K562 (cell line): ENCODE results near the gene MED22. TPM values are rescaled to one million over a fixed set of nuclear protein-coding genes. Genes with fewer than 3 reads are reported as not detected.
A peak's percentile ranks its signal among the peaks of the same experiment; 100 is the strongest.

Experiments
- CBX1 ChIP-seq: sonication (generic); IDR thresholded peaks from 2 replicates; pipeline ENCODE4 v1.6.1; 2016; ENCODE audit warnings: antibody characterized with exemption, low read depth, mild to moderate bottlenecking
- FIP1L1 ChIP-seq: fragments of 200-400 bp; formaldehyde crosslinking; IDR thresholded peaks from 2 replicates; pipeline ENCODE4 v1.6.1; 2018; ENCODE audit warnings: mild to moderate bottlenecking, low read depth, low read length; ENCODE audit not compliant: poor library complexity, severe bottlenecking
- HNRNPK ChIP-seq: fragments of 200-400 bp; formaldehyde crosslinking; IDR thresholded peaks from one replicate; pipeline ENCODE4 v1.6.1; 2018; ENCODE audit warnings: mild to moderate bottlenecking, low read depth, low read length; ENCODE audit not compliant: poor library complexity, severe bottlenecking
- KLF10 ChIP-seq: fragments of 250-450 bp; sonication (Bioruptor Pico); IDR thresholded peaks from 2 replicates; pipeline ENCODE4 v1.6.1; 2021; ENCODE audit warnings: matching md5 sums
- LARP7 ChIP-seq: fragments of 450-650 bp; IDR thresholded peaks from 2 replicates; pipeline ENCODE4 v1.6.1; 2016
- MCM5 ChIP-seq: fragments of 450-650 bp; IDR thresholded peaks from 2 replicates; pipeline ENCODE4 v1.6.1; 2016; ENCODE audit warnings: low read depth
- MYNN ChIP-seq, 2 experiments: sonication (generic); formaldehyde crosslinking in 1 of 2; IDR thresholded peaks; 2 replicates each; pipeline versions ENCODE4 v1.5.0 to v1.6.1; 2016 to 2020; ENCODE audit warnings: antibody characterized with exemption in 1 of 2, missing genetic modification reagents in 1 of 2
- RBBP5 ChIP-seq: fragments of 200-600 bp; sonication (generic); IDR thresholded peaks from 2 replicates; pipeline ENCODE4 v1.6.1; 2012; ENCODE audit warnings: borderline replicate concordance, mild to moderate bottlenecking, low read length, control low read depth, inconsistent platforms; ENCODE audit not compliant: insufficient read depth, poor library complexity, severe bottlenecking
- SMAD2 ChIP-seq: fragments of 150-350 bp; IDR thresholded peaks from 2 replicates; pipeline ENCODE4 v1.6.1; 2014; ENCODE audit warnings: low read depth, mild to moderate bottlenecking, low read length
- STAT5B ChIP-seq: fragments of 250-450 bp; sonication (Bioruptor Pico); IDR thresholded peaks from 2 replicates; pipeline ENCODE4 v1.8.0; 2021; ENCODE audit warnings: mild to moderate bottlenecking, inconsistent platforms
- TRIM28 ChIP-seq: fragments of 450-650 bp; IDR thresholded peaks from 2 replicates; pipeline ENCODE4 v1.6.1; 2017
- U2AF1 ChIP-seq: fragments of 200-400 bp; formaldehyde crosslinking; optimal IDR thresholded peaks from 2 replicates; pipeline ENCODE3; 2017; ENCODE audit warnings: mild to moderate bottlenecking, low read depth, low read length, moderate library complexity
- ZBTB1 ChIP-seq: sonication (generic); formaldehyde crosslinking; IDR thresholded peaks from 2 replicates; pipeline ENCODE4 v1.8.1; 2023; ENCODE audit warnings: missing genetic modification reagents, low read depth, mild to moderate bottlenecking, borderline replicate concordance
- ZBTB34 ChIP-seq: fragments of 250-450 bp; sonication (Bioruptor Pico); IDR thresholded peaks from 2 replicates; pipeline ENCODE4 v1.8.0; 2021; ENCODE audit warnings: mild to moderate bottlenecking, moderate library complexity
- ZBTB8A ChIP-seq: fragments of 450-650 bp; IDR thresholded peaks from 2 replicates; pipeline ENCODE4 v1.6.1; 2018; ENCODE audit warnings: mild to moderate bottlenecking, moderate library complexity; ENCODE audit not compliant: partially characterized antibody
- ZNF184 ChIP-seq: sonication (generic); formaldehyde crosslinking; IDR thresholded peaks from 2 replicates; pipeline ENCODE4 v1.5.0; 2020; ENCODE audit warnings: missing genetic modification reagents
- ZNF445 ChIP-seq: fragments of 250-450 bp; sonication (Bioruptor Pico); IDR thresholded peaks from 2 replicates; pipeline ENCODE4 v1.4.0; 2020; ENCODE audit warnings: low read depth, mild to moderate bottlenecking, moderate library complexity
- ZNF699 ChIP-seq: fragments of 250-450 bp; sonication (Bioruptor Pico); IDR thresholded peaks from 2 replicates; pipeline ENCODE4 v1.8.0; 2021; ENCODE audit warnings: mild to moderate bottlenecking, moderate library complexity; ENCODE audit not compliant: insufficient replicate concordance
- ZNF785 ChIP-seq: fragments of 250-450 bp; sonication (Bioruptor Pico); IDR thresholded peaks from 2 replicates; pipeline ENCODE4 v1.4.0; 2020; ENCODE audit warnings: mild to moderate bottlenecking
- polyA plus RNA-seq, 8 experiments: library from polyadenylated mRNA; depleted of rRNA in 4 of 8; stranded (reverse) in 5 of 8; unstranded in 3 of 8; fragments of >200 nt; fragmentation: Nextera tagmentation in 2 of 8; fragmentation: Illumina TruSeq in 1 of 8; extraction: Ambion mirVana in 2 of 8; extraction: Trizol in 1 of 8; gene quantifications; 2 replicates each; pipeline versions ENCODE4 v1.2.1 to v1.2.3, GENCODE V29; 2011 to 2014; ENCODE audit warnings: inconsistent platforms in 1 of 8, missing spikeins in 1 of 8
- total RNA-seq, 7 experiments: library from RNA; depleted of rRNA in 6 of 7; stranded (reverse); fragments of >200 nt in 6 of 7; fragmentation: Illumina TruSeq in 2 of 7; extraction: Trizol in 2 of 7; gene quantifications; 2 replicates each; pipeline versions ENCODE4 v1.2.1 to v1.2.3, GENCODE V29; 2011 to 2021; ENCODE audit warnings: low replicate concordance in 1 of 7
- TF ChIP-seq, protein P1 (sequence below), 3 experiments: IDR thresholded peaks in 2 of 3; conservative IDR thresholded peaks in 1 of 3; 2 replicates each; pipeline ENCODE4 v1.5.1; 2011 to 2012; ENCODE audit warnings: low read length in 3 of 3, mild to moderate bottlenecking in 3 of 3, control low read depth in 2 of 3, improper control_type of control experiment in 1 of 3, inconsistent platforms in 1 of 3, low read depth in 1 of 3, mixed read lengths in 1 of 3, moderate library complexity in 1 of 3; ENCODE audit not compliant: insufficient read depth in 2 of 3
- TF ChIP-seq, protein P2 (sequence below): fragments of 200-400 bp; formaldehyde crosslinking; IDR thresholded peaks from 2 replicates; pipeline ENCODE4 v1.6.1; 2017; ENCODE audit warnings: mild to moderate bottlenecking, low read depth, low read length, moderate library complexity
- TF ChIP-seq, protein P3 (sequence below): sonication (generic); formaldehyde crosslinking; IDR thresholded peaks from 2 replicates; pipeline ENCODE4 v1.9.0; 2022; ENCODE audit warnings: mild to moderate bottlenecking, missing genetic modification reagents

Gene MED22
- total and polyA plus RNA-seq, 9 of the 15 experiments (the other 6 are each of a cell fraction or from before 2014, with no cell fraction given), result 0.73 to 35.6 (median 22.3) TPM

- no peak for TF ChIP-seq FIP1L1
- no peak for TF ChIP-seq MCM5
- no peak for TF ChIP-seq ZNF184 (CRISPR knock-in tag)
- TF ChIP-seq ZBTB34, result no peak
- TF ChIP-seq RBBP5, result no peak
- TF ChIP-seq ZNF445 (CRISPR knock-in tag), result peak; percentile 47; the same call in 1 of the 2 replicates
- TF ChIP-seq SMAD2, result no peak
- no peak for TF ChIP-seq HNRNPK
- TF ChIP-seq ZBTB1 (CRISPR knock-in tag), result no peak; the same call in 1 of the 2 replicates
- no peak for TF ChIP-seq U2AF1
- no peak for TF ChIP-seq KLF10 (CRISPR knock-in tag)
- TF ChIP-seq ZNF785 (CRISPR knock-in tag), result no peak
- TF ChIP-seq CBX1, result peak; percentile 84
- no peak for TF ChIP-seq ZBTB8A
- no peak for TF ChIP-seq ZNF699 (CRISPR knock-in tag)
- 0 out of 2 replicates have a peak, but pooled peaks have one; percentile 44 for TF ChIP-seq LARP7
- TF ChIP-seq TRIM28, result peak; percentile 88
- no peak for TF ChIP-seq STAT5B (CRISPR knock-in tag)
- TF ChIP-seq, protein P1, sequence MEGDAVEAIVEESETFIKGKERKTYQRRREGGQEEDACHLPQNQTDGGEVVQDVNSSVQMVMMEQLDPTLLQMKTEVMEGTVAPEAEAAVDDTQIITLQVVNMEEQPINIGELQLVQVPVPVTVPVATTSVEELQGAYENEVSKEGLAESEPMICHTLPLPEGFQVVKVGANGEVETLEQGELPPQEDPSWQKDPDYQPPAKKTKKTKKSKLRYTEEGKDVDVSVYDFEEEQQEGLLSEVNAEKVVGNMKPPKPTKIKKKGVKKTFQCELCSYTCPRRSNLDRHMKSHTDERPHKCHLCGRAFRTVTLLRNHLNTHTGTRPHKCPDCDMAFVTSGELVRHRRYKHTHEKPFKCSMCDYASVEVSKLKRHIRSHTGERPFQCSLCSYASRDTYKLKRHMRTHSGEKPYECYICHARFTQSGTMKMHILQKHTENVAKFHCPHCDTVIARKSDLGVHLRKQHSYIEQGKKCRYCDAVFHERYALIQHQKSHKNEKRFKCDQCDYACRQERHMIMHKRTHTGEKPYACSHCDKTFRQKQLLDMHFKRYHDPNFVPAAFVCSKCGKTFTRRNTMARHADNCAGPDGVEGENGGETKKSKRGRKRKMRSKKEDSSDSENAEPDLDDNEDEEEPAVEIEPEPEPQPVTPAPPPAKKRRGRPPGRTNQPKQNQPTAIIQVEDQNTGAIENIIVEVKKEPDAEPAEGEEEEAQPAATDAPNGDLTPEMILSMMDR (IDR thresholded peaks at IDR 0.05 in 2 of 3, conservative IDR thresholded peaks at IDR 0.05 in 1 of 3; ENCODE audit: insufficient read depth in 2 of 3, low read depth in 1 of 3, low read length in 3 of 3), result peak; percentile 87 to 96 (median 94)
- TF ChIP-seq, protein P2, sequence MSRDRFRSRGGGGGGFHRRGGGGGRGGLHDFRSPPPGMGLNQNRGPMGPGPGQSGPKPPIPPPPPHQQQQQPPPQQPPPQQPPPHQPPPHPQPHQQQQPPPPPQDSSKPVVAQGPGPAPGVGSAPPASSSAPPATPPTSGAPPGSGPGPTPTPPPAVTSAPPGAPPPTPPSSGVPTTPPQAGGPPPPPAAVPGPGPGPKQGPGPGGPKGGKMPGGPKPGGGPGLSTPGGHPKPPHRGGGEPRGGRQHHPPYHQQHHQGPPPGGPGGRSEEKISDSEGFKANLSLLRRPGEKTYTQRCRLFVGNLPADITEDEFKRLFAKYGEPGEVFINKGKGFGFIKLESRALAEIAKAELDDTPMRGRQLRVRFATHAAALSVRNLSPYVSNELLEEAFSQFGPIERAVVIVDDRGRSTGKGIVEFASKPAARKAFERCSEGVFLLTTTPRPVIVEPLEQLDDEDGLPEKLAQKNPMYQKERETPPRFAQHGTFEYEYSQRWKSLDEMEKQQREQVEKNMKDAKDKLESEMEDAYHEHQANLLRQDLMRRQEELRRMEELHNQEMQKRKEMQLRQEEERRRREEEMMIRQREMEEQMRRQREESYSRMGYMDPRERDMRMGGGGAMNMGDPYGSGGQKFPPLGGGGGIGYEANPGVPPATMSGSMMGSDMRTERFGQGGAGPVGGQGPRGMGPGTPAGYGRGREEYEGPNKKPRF, result no peak
- TF ChIP-seq MYNN (IDR thresholded peaks at IDR 0.05), result peak; percentile 86; the same call in 1 of the 2 replicates
- TF ChIP-seq MYNN (CRISPR knock-in tag; IDR thresholded peaks at IDR 0.05), result no peak
- TF ChIP-seq, protein P3, sequence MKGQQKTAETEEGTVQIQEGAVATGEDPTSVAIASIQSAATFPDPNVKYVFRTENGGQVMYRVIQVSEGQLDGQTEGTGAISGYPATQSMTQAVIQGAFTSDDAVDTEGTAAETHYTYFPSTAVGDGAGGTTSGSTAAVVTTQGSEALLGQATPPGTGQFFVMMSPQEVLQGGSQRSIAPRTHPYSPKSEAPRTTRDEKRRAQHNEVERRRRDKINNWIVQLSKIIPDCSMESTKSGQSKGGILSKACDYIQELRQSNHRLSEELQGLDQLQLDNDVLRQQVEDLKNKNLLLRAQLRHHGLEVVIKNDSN (CRISPR knock-in tag), result no peak; the same call in 1 of the 2 replicates
Observed at GRCh38 chr9:133351908-133352634, 4.1 kb upstream of the MED22 start (continued).
